Stimulated activated CD4-positive, alpha-beta T cell treated with anti-CD3 and anti-CD28 coated beads, Interleukin-4, amount 100 ng/mL, for 4 hours (primary cell): ENCODE results near the gene UTP4.
A peak's percentile ranks its signal among the peaks of the same experiment; 100 is the strongest.
"Not testable (repeated sequence)": the region's sequence is repeated elsewhere in the genome, so short reads cannot be mapped to it uniquely, and the experiment has no call there.

Experiments used
- DNase-seq, 2 experiments: peaks; one replicate each; pipeline ENCODE4 v3.0.0-alpha.2; 2020

The UTP4 gene

GRCh38 chr16:69111216-69111875 is 21.1 kb upstream of the UTP4 start:
- no peak for DNase-seq

- DNase-seq, result no peak
These were observed 20.6 kb upstream of the UTP4 start for GRCh38 chr16:69111876-69112230.

GRCh38 chr16:69112285-69113129 is 19.9 kb upstream of the UTP4 start:
- DNase-seq, result peak; percentile 29 to 59

- no peak for DNase-seq
These were observed 19.2 kb upstream of the UTP4 start for GRCh38 chr16:69113216-69113615.

- no peak for DNase-seq
These were observed 18.0 kb upstream of the UTP4 start for GRCh38 chr16:69114346-69114975.

- no peak for DNase-seq
These were observed 17.5 kb upstream of the UTP4 start for GRCh38 chr16:69114976-69115355.

GRCh38 chr16:69115361-69115760 is 17.1 kb upstream of the UTP4 start:
- no peak for DNase-seq

GRCh38 chr16:69115837-69116236 is 16.6 kb upstream of the UTP4 start:
- DNase-seq, result no peak

GRCh38 chr16:69116256-69116875 is 16.1 kb upstream of the UTP4 start:
- no peak for DNase-seq

GRCh38 chr16:69116906-69117305 is 15.5 kb upstream of the UTP4 start:
- DNase-seq, result no peak

GRCh38 chr16:69118468-69118867 is 14.0 kb upstream of the UTP4 start:
- no peak for DNase-seq

GRCh38 chr16:69118994-69119393 is 13.5 kb upstream of the UTP4 start:
- no peak for DNase-seq

GRCh38 chr16:69119536-69119935 is 12.9 kb upstream of the UTP4 start:
- no peak for DNase-seq

GRCh38 chr16:69120096-69120664 is 12.3 kb upstream of the UTP4 start:
- DNase-seq, result no peak

- DNase-seq, result peak; percentile 48 to 54
These were observed 8.5 kb upstream of the UTP4 start for GRCh38 chr16:69123910-69124309.

GRCh38 chr16:69124406-69124805 is 8.0 kb upstream of the UTP4 start:
- DNase-seq, result not testable (repeated sequence)

- not testable (repeated sequence) for DNase-seq
These were observed 7.5 kb upstream of the UTP4 start for GRCh38 chr16:69124961-69125360.

- no peak for DNase-seq
These were observed 6.2 kb upstream of the UTP4 start for GRCh38 chr16:69126221-69126620.

GRCh38 chr16:69126801-69127200 is 5.6 kb upstream of the UTP4 start:
- DNase-seq, result not testable (repeated sequence)

GRCh38 chr16:69127966-69128510 is 4.4 kb upstream of the UTP4 start:
- no peak for DNase-seq

- DNase-seq, result no peak
These were observed 2.0 kb upstream of the UTP4 start for GRCh38 chr16:69130461-69130860.

- peak in 1 of 2 experiments; percentile 41 for DNase-seq
These were observed 1.1 kb upstream of the UTP4 start for GRCh38 chr16:69131167-69131838.
